OCI-LY1 (cell line): ENCODE measurements around the gene VPS33B.
A peak's percentile ranks its signal among the peaks of the same experiment; 100 is the strongest.

ENCODE experiments used
- H2AFZ ChIP-seq: fragments of 200-600 bp; sonication (generic), shearing (Covaris generic); 2 replicates; pipeline ENCODE4 v1.6.0; 2014; ENCODE audit warnings: antibody characterized with exemption, mild to moderate bottlenecking, low read length
- H3F3A ChIP-seq: fragments of 200-600 bp; sonication (generic), shearing (Covaris generic); 2 replicates; pipeline ENCODE4 v1.6.0; 2014; ENCODE audit warnings: mild to moderate bottlenecking, antibody characterized with exemption, low read length, moderate library complexity; ENCODE audit not compliant: insufficient read depth
- H3K27ac ChIP-seq: fragments of 200-600 bp; sonication (generic); 2 replicates; pipeline ENCODE4 v1.5.1; 2014; ENCODE audit warnings: low read length, mixed run types, mild to moderate bottlenecking, low read depth; ENCODE audit not compliant: poor library complexity, severe bottlenecking
- H3K27me3 ChIP-seq: fragments of 200-600 bp; sonication (generic); 2 replicates; pipeline ENCODE4 v1.6.0; 2014; ENCODE audit warnings: antibody characterized with exemption, mild to moderate bottlenecking, low read length, moderate library complexity; ENCODE audit not compliant: insufficient read depth
- H3K36me3 ChIP-seq: fragments of 200-600 bp; sonication (generic); 2 replicates; pipeline ENCODE4 v1.6.1; 2014; ENCODE audit warnings: mild to moderate bottlenecking, antibody characterized with exemption, low read length, moderate library complexity, mixed read lengths; ENCODE audit not compliant: insufficient read depth
- H3K4me1 ChIP-seq: fragments of 200-600 bp; sonication (generic); 2 replicates; pipeline ENCODE4 v1.5.1; 2014; ENCODE audit warnings: mild to moderate bottlenecking, low read length, moderate library complexity; ENCODE audit not compliant: insufficient read depth, severe bottlenecking
- H3K4me2 ChIP-seq: fragments of 200-600 bp; sonication (generic), shearing (Covaris generic); 2 replicates; pipeline ENCODE4 v1.6.1; 2014; ENCODE audit warnings: low read length
- H3K4me3 ChIP-seq: fragments of 200-600 bp; sonication (generic); 2 replicates; pipeline ENCODE4 v1.5.1; 2014; ENCODE audit warnings: low read length, low read depth, mild to moderate bottlenecking, mixed read lengths; ENCODE audit not compliant: poor library complexity, severe bottlenecking
- H3K79me2 ChIP-seq: fragments of 200-600 bp; shearing (Covaris generic); 2 replicates; pipeline ENCODE4 v1.6.1; 2016; ENCODE audit warnings: mixed run types, low read length, mixed read lengths; ENCODE audit not compliant: insufficient read depth
- H3K9ac ChIP-seq: fragments of 200-600 bp; sonication (generic), shearing (Covaris generic); 2 replicates; pipeline ENCODE4 v1.6.1; 2014; ENCODE audit warnings: mild to moderate bottlenecking, low read length, mixed read lengths
- H3K9me2 ChIP-seq: fragments of 200-600 bp; sonication (generic), shearing (Covaris generic); 2 replicates; pipeline ENCODE4 v1.6.1; 2014; ENCODE audit warnings: low read depth, mild to moderate bottlenecking, low read length, mixed read lengths
- H3K9me3 ChIP-seq: fragments of 200-600 bp; shearing (Covaris generic); 2 replicates; pipeline ENCODE4 v1.6.1; 2014; ENCODE audit warnings: low read length, mixed read lengths
- H4K20me1 ChIP-seq: fragments of 200-600 bp; sonication (generic), shearing (Covaris generic); 2 replicates; pipeline ENCODE4 v1.6.0; 2016; ENCODE audit warnings: mild to moderate bottlenecking, low read length; ENCODE audit not compliant: insufficient read depth
- CTCF ChIP-seq: fragments of 200-600 bp; sonication (generic), shearing (Covaris generic); IDR thresholded peaks from 2 replicates; pipeline ENCODE4 v1.5.1; 2017; ENCODE audit warnings: mild to moderate bottlenecking, antibody characterized with exemption, low read length, moderate library complexity, mixed read lengths
- EZH2 ChIP-seq: fragments of 200-600 bp; sonication (generic), shearing (Covaris generic); IDR thresholded peaks from 2 replicates; pipeline ENCODE4 v1.8.0; 2017; ENCODE audit warnings: borderline replicate concordance, mixed run types, mild to moderate bottlenecking, antibody characterized with exemption, low read length, moderate library complexity, mixed read lengths

VPS33B gene

DNA sequence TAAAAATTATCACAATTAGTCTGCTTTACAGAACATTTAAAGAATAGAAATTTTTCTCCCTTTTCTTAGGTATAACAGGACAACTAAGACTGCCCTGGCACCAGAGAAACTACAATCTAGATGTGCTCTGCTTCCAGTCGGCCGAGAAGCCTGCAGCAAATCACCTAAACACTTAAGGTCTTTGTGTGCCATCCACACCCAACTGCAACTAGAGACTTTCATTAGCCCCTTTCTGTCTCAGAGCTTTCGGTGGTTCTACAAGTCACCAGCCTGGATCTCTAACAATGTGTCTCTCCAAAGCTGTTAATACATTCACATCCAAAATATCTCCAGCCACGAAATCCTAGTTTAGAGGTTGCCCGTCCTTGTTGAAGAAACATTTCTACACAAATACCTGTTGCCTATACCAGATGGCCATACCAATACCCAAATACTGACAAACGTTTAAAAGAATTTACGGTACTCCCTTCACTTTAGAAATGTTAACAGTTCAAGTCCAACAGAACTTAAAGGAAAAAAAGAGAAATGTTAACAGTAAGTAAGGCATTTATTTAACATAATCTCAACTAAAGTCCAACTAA is 34.7 kb downstream of the VPS33B start:
- Histone ChIP-seq H3K36me3 (peaks cover 29% of the 10 kb centered on the region), H3K4me3 (peak overlapping the region; percentile 46), H3K27ac (peak overlapping the region; percentile 77), H3K4me1 (peaks cover 69% of the 10 kb centered on the region), H2AFZ (no peak overlapping the region), H3K9me2 (no peaks in the 10 kb centered on the region), H3K9ac (peak overlapping the region; percentile 61), H3F3A (no peaks in the 10 kb centered on the region), H3K4me2 (peak overlapping the region; percentile 72), H3K79me2 (peaks cover 82% of the 10 kb centered on the region), H4K20me1 (no peaks in the 10 kb centered on the region), H3K27me3 (no peaks in the 10 kb centered on the region), H3K9me3 (no peaks in the 10 kb centered on the region)
- TF ChIP-seq CTCF (no peak), EZH2 (no peak)

DNA sequence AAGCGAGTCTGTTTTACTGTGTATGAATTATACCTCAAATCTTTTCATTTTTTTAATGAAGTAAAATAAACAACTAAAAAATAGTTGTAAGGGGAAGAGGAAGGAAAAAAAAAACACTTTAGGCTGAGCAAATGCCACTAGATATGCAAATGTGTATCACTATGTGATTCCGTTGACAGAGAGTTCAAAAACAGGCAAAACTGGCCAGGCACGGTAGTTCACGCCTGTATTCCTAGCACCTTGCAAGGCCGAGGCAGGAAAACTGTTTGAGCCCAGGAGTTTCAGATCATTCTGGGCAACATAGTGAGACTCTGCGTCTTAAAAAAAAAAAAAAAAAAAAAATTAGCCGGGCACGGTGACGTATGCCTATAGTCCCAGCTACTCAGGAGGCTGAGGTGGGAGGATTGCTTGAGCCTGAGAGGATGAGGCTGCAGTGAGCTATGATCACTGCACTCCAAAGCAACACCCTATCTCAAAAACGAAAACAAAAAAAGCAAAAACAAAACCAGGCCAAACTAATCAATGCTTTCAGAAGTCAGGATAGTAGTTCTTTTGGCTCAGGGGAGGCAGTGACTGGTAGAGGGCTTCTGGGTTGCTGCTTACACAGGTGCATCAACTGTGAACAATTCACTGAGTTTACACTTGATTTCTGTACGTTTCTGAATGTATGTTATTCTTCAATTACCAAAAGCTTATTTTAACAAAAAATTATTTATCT is 35.4 kb downstream of the VPS33B start:
- H2AFZ ChIP-seq, result no peak overlapping the region
- no peaks in the 10 kb centered on the region for H3K9me2 ChIP-seq
- peak overlapping the region; percentile 77 for H3K27ac ChIP-seq
- peak overlapping the region; percentile 61; the same call in 1 of the 2 replicates for H3K9ac ChIP-seq
- no peaks in the 10 kb centered on the region for H4K20me1 ChIP-seq
- H3K9me3 ChIP-seq, result no peaks in the 10 kb centered on the region
- peak overlapping the region; percentile 72 for H3K4me2 ChIP-seq
- no peaks in the 10 kb centered on the region for H3F3A ChIP-seq
- H3K4me3 ChIP-seq, result peak overlapping the region; percentile 47
- H3K4me1 ChIP-seq, result peaks cover 64% of the 10 kb centered on the region
- TF ChIP-seq CTCF (no peak), EZH2 (no peak)
- no peaks in the 10 kb centered on the region for H3K27me3 ChIP-seq
- peaks cover 36% of the 10 kb centered on the region for H3K36me3 ChIP-seq
- peaks cover 75% of the 10 kb centered on the region for H3K79me2 ChIP-seq

- Histone ChIP-seq H3K9ac (no peak overlapping the region), H3K9me2 (no peaks in the 10 kb centered on the region), H3K27me3 (no peaks in the 10 kb centered on the region), H3K36me3 (peaks cover 84% of the 10 kb centered on the region), H3F3A (no peaks in the 10 kb centered on the region), H3K4me2 (no peak overlapping the region), H2AFZ (no peak overlapping the region), H3K4me1 (peaks cover 18% of the 10 kb centered on the region), H3K79me2 (peaks cover 29% of the 10 kb centered on the region), H3K4me3 (no peak overlapping the region), H3K27ac (peak overlapping the region; percentile 41), H3K9me3 (no peaks in the 10 kb centered on the region), H4K20me1 (no peaks in the 10 kb centered on the region)
- TF ChIP-seq EZH2, result no peak
- TF ChIP-seq CTCF, result no peak
Observed at GRCh38 chr15:90982135-90982534, 40.3 kb downstream of the VPS33B start.
